Mucosa of rectum (tissue), 2 donors: Measurements from ENCODE around the gene CEBPE.

Experiments used
- H3K27ac ChIP-seq, 2 donors: one replicate each; pipeline ENCODE4 v1.7.0; 2013; ENCODE audit warnings: inconsistent platforms in 2 of 2, low read depth in 2 of 2, low read length in 2 of 2
- H3K27me3 ChIP-seq, 2 donors: one replicate each; pipeline ENCODE4 v1.7.0; 2013; ENCODE audit warnings: low read length in 2 of 2; ENCODE audit not compliant: control insufficient read depth in 2 of 2, insufficient read depth in 2 of 2
- H3K36me3 ChIP-seq, 2 donors: one replicate each; pipeline ENCODE4 v1.7.0; 2013; ENCODE audit warnings: low read length in 2 of 2; ENCODE audit not compliant: control insufficient read depth in 2 of 2, insufficient read depth in 2 of 2
- H3K4me1 ChIP-seq, 2 donors: one replicate each; pipeline ENCODE4 v1.7.0; 2013; ENCODE audit warnings: low read length in 2 of 2, mild to moderate bottlenecking in 1 of 2; ENCODE audit not compliant: control insufficient read depth in 2 of 2, insufficient read depth in 2 of 2
- H3K4me3 ChIP-seq, 2 donors: one replicate each; pipeline ENCODE4 v1.7.0; 2013; ENCODE audit warnings: low read length in 2 of 2
- H3K9ac ChIP-seq, 2 donors: one replicate each; pipeline ENCODE4 v1.7.0; 2013; ENCODE audit warnings: low read length in 2 of 2, low read depth in 1 of 2, mild to moderate bottlenecking in 1 of 2
- H3K9me3 ChIP-seq, 2 donors: one replicate each; pipeline ENCODE4 v1.7.0; 2013; ENCODE audit warnings: low read length in 2 of 2; ENCODE audit not compliant: control insufficient read depth in 2 of 2
- donor health status: healthy.
- donor health status: Normal muscosa, but diverticular disease.

Gene CEBPE

DNA sequence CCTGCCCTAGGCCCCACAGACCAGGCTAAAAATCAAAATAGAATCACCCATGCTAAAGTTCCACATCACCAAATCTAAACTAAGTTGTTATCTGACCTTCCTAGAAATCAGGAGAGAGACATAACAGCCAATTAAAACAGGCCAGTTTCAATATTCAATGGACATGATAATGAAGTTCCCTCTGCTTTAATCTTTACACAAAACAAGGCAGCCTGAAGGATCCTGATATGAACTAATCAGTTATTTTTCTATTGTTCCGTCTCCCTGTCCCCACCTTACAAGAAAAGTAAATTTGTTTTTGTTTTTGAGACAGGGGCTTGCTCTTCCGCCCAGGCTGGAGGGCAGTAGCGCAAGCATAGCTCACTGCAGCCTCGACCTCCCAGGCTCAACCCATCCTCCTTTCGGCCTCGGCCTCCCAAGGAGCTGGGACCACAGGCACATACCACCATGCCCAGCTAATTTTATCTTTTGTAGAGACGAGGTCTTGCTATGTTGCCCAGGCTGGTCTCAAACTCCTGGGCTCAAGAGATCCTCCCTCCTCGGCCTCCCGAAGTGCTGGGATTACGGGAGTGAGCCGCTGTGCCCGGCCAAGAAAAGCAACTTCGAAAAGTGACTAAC lies 5.4 kb upstream of the CEBPE start:
- H3K9me3 ChIP-seq = no peaks in the 10 kb centered on the region
- no peak overlapping the region for H3K9ac ChIP-seq
- H3K36me3 ChIP-seq = peaks cover 2 to 8% of the 10 kb centered on the region in 2 donors
- no peak overlapping the region for H3K27ac ChIP-seq
- H3K4me1 ChIP-seq = peaks cover 4 to 5% of the 10 kb centered on the region in 2 donors
- no peak overlapping the region for H3K4me3 ChIP-seq
- no peaks in the 10 kb centered on the region for H3K27me3 ChIP-seq

DNA sequence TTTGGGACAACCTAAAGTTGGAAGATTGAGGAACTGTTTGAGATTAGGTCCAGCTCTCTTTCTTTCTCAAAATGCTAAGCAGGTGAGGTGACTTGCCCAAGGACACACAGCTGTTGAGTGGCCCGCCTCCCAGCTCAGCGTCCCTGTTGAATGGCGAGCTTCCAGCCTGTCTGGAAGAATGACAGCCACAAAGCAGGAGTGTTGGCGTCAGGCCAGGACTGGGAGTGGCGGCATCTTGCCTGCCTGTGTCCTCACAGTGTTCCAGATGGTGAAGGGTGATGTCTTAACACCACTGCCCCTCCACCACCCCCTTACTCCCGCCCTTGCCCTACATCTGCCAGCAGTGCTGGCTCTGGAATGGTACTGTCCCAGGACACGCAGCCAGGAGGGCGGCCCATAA lies 4.4 kb upstream of the CEBPE start:
- Histone ChIP-seq H3K27me3 (no peaks in the 10 kb centered on the region), H3K9ac (no peak overlapping the region), H3K4me1 (peaks cover 4 to 6% of the 10 kb centered on the region in 2 donors), H3K4me3 (no peak overlapping the region), H3K9me3 (no peaks in the 10 kb centered on the region), H3K36me3 (peaks cover 2 to 6% of the 10 kb centered on the region in 2 donors), H3K27ac (no peak overlapping the region)

DNA sequence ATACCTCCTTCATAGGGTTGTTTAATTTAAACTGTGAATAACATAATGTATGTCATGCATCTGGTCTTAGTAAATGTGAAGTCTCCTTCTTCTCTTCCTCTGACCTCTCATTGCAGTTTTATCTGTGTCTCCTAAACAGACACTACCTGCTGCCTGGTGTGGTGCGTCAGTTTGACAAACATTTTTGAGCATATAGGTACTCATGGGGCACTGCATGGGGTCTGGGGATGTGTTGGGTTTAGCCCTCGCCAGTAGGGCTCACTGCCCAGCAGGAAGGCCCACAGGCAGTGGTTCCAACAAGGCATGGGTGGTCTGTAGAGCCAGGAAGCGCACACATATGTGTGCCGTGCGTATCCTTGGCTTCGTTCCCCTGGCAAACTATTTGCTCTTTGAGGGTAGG lies 3.0 kb upstream of the CEBPE start:
- Histone ChIP-seq H3K4me3 (no peak overlapping the region), H3K27me3 (no peaks in the 10 kb centered on the region), H3K36me3 (peaks cover 0 to 2% of the 10 kb centered on the region in 2 donors), H3K9me3 (no peaks in the 10 kb centered on the region), H3K4me1 (peaks cover 4 to 6% of the 10 kb centered on the region in 2 donors), H3K9ac (no peak overlapping the region), H3K27ac (no peak overlapping the region)

DNA sequence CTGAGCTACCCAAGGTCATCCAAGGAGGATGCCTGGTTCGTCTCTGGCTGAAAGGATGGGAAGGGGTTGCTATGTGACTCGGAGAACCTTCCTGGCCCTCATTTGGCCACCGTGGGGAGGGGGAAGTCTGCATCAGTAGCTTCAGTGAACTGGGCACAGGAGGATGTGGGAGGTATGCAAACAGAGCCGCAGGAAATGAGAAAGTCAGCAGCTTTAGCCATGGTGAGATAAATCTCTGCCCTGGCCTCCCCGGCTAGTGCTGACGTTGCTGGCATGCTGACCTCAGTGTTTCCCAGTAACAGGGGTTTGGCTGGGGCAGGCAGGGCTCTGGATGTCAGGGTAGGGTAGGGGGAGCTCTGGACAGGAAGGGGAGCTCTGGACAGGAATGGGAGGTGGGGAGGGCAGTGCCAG lies 2.3 kb upstream of the CEBPE start:
- no peak overlapping the region for H3K27ac ChIP-seq
- no peaks in the 10 kb centered on the region for H3K27me3 ChIP-seq
- H3K4me1 ChIP-seq = peaks cover 4 to 6% of the 10 kb centered on the region in 2 donors
- peak overlapping the region in 1 of 2 donors; percentile 10 for H3K4me3 ChIP-seq
- H3K9ac ChIP-seq = no peak overlapping the region
- H3K9me3 ChIP-seq = no peaks in the 10 kb centered on the region
- no peaks in the 10 kb centered on the region for H3K36me3 ChIP-seq

DNA sequence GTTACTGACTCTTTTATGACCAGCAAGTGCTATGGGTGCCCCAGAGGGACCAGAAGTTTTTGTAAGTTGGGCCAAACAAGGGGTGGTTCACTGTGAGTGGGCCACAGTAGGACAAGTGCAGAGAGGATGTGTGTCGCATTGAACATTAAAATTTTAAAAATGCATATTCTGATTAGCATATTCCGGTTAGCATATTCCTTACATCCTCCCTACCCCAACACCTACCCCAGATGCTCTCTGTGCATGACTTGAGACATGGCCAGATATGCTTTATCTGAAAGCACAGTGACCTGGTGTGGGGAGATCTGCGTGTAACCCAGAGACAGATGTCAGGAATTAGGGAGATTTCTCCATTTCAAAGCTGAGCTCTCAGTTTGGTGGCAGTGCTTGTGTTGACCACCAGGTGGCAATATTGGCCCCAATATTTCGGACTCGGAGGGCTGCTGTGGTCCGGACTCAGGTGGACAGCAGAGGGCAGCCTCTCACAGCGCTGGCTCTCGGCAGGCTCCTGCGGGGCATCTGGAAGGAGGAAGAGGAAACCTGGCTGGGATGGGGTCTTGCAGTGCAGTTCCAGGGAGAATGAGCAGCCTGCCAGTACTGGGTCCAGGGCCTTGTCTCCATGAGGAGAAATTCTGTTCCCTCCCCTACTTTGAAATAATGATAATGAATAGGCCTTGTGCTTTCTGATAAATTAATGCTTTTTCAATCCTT lies 1.6 kb upstream of the CEBPE start:
- H3K27me3 ChIP-seq = no peaks in the 10 kb centered on the region
- H3K27ac ChIP-seq = peak overlapping the region in 1 of 2 donors; percentile 58
- H3K4me3 ChIP-seq = no peak overlapping the region
- H3K9ac ChIP-seq = no peak overlapping the region
- no peaks in the 10 kb centered on the region for H3K36me3 ChIP-seq
- H3K9me3 ChIP-seq = no peaks in the 10 kb centered on the region
- H3K4me1 ChIP-seq = peaks cover 4 to 6% of the 10 kb centered on the region in 2 donors

DNA sequence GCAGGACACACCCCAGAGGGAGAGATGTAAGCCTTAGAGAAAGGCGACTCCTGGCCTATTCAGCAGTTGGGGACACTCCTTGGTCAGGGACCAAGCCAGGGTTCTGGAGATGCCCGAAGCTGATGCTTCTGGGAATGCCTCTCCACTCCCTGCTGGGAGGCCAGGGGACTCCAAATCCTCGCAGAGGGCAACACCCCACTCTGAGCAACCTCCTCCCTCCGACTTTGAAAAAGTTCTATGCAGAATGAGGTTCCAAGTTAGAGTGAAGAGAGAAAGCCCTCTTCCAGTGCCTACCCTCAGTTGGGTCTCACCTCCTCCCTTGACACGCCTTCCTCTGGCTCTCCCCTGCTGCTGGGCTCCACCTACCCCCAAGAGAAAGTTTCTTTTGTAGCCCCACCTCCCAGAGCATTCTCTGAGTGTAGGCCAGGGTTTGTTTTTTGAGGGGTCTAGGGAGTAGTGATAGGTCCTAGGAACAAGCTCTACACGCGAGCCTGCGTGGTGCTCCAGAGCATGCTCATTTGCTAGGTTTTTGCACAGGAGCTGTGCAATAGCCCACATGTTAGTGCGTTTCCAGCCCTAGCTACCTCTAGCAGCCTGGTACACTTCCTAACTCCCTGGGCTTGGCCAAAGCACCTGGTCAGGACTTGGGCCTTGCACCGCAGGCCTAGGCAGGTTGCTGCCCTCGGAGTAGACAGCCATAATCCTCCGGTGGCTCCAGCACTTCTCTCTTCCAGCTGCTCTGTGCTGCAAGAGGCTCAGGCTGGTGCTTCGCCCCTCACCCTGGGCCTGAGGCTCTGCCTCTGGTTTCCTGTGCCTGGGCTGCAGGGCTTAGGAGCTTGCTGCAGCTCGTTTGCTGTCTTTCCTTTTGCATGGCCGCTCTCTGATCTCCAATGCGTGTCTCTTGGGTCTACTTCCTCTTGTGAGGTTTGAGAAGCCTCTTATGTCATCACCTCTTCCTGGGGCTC lies 590 bp upstream of the CEBPE start:
- H3K27ac ChIP-seq = peak overlapping the region; percentile 15 to 58
- peak overlapping the region in 1 of 2 donors; percentile 14 for H3K9ac ChIP-seq
- peaks cover 4 to 6% of the 10 kb centered on the region in 2 donors for H3K4me1 ChIP-seq
- peak overlapping the region in 1 of 2 donors; percentile 42 for H3K4me3 ChIP-seq
- H3K27me3 ChIP-seq = peaks cover 0 to 4% of the 10 kb centered on the region in 2 donors
- no peaks in the 10 kb centered on the region for H3K9me3 ChIP-seq
- H3K36me3 ChIP-seq = no peaks in the 10 kb centered on the region

DNA sequence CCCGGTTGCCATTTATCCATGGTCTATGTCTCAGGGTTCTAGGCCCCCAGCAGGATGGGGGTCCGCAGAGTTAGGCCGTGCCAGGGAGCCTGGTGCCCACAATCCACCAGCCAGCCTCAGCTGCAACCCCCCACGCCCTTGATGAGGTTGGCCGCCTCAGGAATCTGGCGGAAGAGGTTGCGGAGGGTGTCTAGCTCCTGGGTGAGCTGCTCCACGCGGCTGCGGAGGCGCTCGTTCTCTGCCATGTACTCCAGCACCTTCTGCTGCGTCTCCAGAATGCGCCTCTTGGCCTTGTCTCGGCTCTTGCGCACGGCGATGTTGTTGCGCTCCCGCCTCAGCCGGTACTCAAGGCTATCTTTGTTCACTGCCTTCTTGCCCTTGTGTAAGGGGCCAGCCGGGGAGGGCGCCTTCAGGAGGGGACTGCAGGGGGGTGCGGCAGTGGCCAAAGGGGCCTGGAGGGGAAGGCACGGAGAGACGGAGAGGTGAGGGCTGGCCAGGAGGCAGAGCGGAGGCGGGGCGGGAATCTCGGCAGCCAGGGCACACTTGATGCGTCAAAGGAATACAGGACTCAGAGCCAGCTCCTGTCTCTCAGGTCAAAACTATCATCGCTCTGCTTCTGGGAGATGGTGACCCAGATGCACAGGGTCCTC lies 1.6 kb downstream of the CEBPE start:
- peaks cover 4 to 6% of the 10 kb centered on the region in 2 donors for H3K4me1 ChIP-seq
- H3K9me3 ChIP-seq = no peaks in the 10 kb centered on the region
- H3K36me3 ChIP-seq = no peaks in the 10 kb centered on the region
- peaks cover 0 to 4% of the 10 kb centered on the region in 2 donors for H3K27me3 ChIP-seq
- H3K27ac ChIP-seq = no peak overlapping the region
- H3K4me3 ChIP-seq = no peak overlapping the region
- no peak overlapping the region for H3K9ac ChIP-seq

DNA sequence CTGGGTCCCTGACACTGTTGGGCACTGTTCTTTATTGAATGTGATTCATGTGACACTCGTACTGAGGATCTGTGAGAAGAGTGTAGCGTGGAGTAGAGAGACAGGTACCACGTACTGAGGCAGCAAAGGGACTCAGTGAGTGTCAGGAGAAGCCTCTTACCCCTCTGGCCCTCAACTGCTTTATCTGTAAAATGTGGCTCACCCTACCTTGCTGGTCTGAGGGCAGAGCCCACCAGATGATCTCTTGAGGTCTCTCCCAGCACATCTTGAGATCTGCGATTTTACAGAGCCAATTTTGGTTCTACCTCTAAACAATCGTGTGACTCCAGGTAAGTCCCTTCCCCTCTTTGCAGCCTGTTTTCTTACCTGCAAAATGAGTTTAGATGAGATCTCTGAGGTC lies 3.1 kb downstream of the CEBPE start:
- Histone ChIP-seq H3K27me3 (peaks cover 5% of the 10 kb centered on the region in 2 donors), H3K9me3 (no peaks in the 10 kb centered on the region), H3K36me3 (no peaks in the 10 kb centered on the region), H3K9ac (no peak overlapping the region), H3K27ac (no peak overlapping the region), H3K4me1 (peaks cover 0 to 6% of the 10 kb centered on the region in 2 donors), H3K4me3 (no peak overlapping the region)

DNA sequence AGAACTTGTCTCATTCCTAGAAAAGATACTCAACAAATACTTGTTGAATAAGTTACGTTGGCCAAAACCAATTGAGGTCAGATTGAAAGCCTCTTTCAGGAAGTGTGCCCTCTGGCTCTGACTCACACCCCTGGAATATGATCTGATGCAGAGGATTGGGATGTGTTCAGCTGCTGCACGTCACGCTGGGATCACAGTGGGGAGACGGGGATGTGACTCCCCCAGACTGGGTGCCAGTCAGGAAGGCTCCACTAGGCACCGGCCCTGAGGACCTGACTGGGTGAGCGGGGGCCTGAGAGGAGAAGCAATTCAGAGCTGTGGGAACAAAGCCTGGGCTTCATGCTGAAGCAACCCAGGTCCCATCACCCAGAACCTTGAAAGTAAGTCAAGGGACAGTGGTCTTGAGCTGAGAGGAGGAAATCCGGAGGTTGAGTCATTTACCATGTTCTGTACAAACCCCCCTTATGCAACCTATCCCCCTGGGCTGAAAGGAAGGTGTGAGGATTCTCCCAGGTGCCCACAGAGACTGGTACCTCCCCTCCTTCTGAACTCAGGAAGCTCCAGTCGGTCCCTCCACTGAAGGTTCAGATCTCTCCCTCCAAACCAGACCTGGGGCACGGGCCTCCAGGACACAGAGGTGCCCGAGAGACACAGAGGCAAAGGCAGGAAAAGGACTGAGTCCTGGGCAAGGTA lies 3.9 kb downstream of the CEBPE start:
- H3K4me3 ChIP-seq = no peak overlapping the region
- H3K9ac ChIP-seq = no peak overlapping the region
- peaks cover 0 to 6% of the 10 kb centered on the region in 2 donors for H3K4me1 ChIP-seq
- peaks cover 5 to 11% of the 10 kb centered on the region in 2 donors for H3K27me3 ChIP-seq
- H3K9me3 ChIP-seq = no peaks in the 10 kb centered on the region
- H3K36me3 ChIP-seq = no peaks in the 10 kb centered on the region
- no peak overlapping the region for H3K27ac ChIP-seq
